IPS-18c (cell line): ENCODE results near the gene TEX14.
A peak's percentile ranks its signal among the peaks of the same experiment; 100 is the strongest.
"Not testable (repeated sequence)": the region's sequence is repeated elsewhere in the genome, so short reads cannot be mapped to it uniquely, and the experiment has no call there.

Source experiments
- H3K4me3 ChIP-seq: 2 replicates; pipeline ENCODE4 v1.7.0; 2013; ENCODE audit warnings: low read depth, mild to moderate bottlenecking, low read length, moderate library complexity; ENCODE audit not compliant: insufficient read depth
- H3K9me3 ChIP-seq: one replicate; pipeline ENCODE4 v1.6.1; 2013; ENCODE audit warnings: mild to moderate bottlenecking, low read length, moderate library complexity; ENCODE audit not compliant: control insufficient read depth, insufficient read depth

The TEX14 gene

GRCh38 chr17:58665946-58666857, 25.6 kb downstream of the TEX14 start:
- H3K9me3 ChIP-seq, result no peaks in the 10 kb centered on the region
- no peak overlapping the region for H3K4me3 ChIP-seq

DNA sequence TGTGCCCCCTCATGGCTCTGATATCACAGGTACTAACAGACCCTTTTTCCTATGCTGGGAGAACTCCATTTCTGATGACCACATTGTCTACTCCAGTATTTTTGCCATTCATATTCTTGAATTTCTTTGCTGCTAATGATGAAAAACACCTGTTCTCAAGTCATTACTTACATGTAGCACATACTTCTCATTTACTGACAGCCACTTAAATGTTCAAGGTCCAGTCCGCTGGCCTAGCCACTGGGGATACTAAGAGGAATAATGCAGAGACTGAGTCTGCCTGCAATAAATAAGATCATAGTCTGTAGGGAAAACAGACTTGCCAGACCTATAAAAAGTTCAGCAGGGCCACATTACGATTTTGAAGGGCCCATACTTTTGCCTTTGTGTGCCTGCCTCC, 27.5 kb downstream of the TEX14 start:
- Histone ChIP-seq H3K4me3 (no peak overlapping the region), H3K9me3 (no peaks in the 10 kb centered on the region)

DNA sequence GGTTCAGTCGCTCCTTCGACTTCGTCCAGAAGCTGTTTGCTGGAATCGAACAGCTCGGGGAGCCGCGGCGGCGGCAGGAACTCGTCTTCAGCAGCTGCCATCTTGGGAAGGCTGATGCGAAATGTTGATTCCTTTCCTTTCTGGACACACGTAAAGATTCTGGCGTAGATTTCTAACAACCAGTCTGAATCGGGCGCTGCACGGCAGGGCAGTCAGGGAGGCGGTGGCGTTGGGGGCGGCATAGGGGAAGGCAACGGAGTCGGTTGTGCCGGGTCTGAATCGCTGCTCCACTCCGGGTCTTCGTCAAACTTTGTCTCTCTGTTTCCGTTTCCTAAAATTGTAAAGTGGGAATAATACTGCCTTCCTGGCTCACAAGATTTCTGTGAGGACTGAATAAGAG, 30.3 kb downstream of the TEX14 start:
- H3K9me3 ChIP-seq, result no peaks in the 10 kb centered on the region
- H3K4me3 ChIP-seq, result no peak overlapping the region

DNA sequence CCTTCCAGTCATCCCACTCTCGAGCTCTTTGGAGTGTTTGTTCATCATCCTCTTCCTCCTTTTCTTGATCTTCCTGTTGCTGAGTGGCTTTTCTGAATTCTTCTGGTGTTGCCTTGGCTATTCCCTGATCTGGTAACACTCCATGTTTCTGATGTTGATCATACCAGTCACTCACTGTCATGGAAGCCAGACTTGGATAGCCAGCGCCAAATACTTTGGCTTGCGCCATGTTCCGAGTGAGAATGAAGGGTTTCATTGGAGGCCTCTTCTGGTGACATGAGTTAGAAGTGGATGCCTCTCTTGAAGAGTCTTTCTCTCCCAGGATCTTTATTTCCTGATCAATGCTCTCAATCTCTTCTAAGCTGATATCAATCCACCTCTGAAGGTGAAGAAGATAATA, 31.2 kb downstream of the TEX14 start:
- no peaks in the 10 kb centered on the region for H3K9me3 ChIP-seq
- H3K4me3 ChIP-seq, result no peak overlapping the region

GRCh38 chr17:58659714-58660084, 32.1 kb downstream of the TEX14 start:
- H3K9me3 ChIP-seq, result not testable (repeated sequence)
- H3K4me3 ChIP-seq, result peak overlapping the region; percentile 46

DNA sequence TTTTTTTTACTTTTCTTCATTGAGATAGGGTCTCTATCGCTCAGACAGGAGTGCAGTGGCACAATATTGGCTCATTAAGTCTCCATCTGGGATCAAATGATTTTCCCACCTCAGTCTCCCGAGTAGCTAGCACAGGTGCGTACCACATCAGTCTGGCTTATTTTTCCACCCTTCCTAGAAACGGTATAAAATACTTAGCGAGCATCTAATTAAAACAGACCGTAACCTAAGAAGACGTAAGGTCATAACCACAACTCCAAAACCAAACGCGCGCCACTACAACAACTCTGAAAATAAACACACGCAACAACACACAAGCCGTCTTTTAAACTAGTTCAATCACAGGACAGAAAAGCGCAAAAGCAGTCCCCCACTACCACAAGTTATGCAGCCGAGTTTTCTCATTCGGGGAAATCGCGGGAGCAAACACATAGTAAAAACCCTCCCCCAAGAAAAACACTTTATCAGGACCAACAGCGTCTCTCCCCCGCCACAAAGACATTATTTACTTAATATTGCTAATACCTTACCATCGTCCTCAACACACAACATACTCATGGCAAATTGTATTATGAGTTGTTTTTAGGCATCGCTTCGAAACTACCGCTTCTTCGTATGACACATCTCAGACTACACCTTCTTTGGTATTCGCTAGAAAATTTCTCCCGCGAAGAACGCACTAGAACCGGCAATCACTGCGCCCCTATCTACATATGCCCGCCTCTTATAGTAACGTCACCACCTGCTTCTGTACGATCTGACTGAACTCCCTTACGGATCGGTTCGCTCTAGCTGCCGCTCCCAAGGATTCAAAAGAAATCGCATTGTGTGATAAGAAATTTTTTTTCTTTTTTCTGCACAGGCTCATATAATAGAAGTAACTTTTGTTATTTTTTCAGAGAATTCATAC, 32.8 kb downstream of the TEX14 start:
- Histone ChIP-seq H3K9me3 (no peaks in the 10 kb centered on the region), H3K4me3 (peak overlapping the region; percentile 46)

GRCh38 chr17:58657962-58658803, 33.7 kb downstream of the TEX14 start:
- H3K4me3 ChIP-seq, H3K9me3 ChIP-seq: not testable (repeated sequence)

DNA sequence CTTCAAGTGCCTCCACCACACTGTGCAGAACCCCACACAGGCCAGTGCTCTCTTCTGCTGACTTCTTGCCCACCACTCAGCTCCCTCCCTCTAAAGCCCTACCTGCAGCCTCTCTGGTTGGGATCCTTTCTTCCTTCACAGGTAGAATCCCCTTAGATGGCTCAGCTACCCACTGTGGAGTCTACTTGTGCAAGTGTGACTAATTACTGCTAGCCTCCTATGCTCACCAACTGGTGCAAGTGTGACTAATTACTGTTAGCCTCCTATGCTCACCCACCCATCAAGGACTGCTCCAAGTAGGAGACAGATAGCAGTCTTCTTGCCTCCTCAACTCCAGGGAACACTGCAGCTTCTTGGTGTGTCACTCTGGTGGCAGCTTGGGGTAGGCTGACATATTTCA, 43.6 kb downstream of the TEX14 start:
- H3K9me3 ChIP-seq, result no peaks in the 10 kb centered on the region
- H3K4me3 ChIP-seq, result no peak overlapping the region

DNA sequence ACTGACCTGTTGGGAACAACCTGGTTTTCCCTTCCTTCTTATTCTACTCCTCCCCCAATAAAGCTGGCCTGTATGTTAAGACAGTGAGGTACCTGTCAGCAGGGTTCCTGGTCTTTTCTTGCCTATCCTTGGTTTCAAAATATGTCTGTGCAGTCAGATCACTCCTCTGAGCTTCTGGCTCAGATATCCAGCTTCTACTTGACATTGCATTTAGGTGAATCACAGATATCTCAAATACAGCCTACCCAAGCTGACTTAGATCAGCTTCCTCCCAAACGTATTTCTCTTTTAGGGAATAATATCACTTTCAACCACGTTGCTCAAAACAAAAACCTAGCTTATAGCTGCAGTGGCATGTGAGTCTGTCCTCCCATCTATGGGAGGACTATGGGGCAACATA, 48.7 kb downstream of the TEX14 start:
- Histone ChIP-seq H3K4me3 (no peak overlapping the region), H3K9me3 (no peaks in the 10 kb centered on the region)

DNA sequence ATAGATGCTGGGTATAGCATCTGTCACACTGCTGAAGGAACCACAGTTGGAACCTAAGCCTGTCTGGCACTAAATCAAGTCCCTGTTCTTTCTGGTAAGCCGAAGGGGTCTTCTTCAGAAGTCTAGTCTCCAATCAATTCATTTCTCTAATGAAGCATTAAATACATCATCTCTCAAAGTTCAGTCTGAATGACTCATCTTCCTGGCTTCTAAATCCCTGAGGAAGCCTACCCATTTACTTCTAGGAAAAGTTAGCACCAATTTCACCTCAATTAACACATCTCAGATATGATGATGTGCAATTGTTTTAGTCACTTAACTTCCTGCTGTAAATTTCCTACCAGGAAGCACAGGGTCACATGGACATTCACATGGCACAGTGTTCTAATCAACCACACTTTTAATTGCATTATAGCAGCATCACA, 49.9 kb downstream of the TEX14 start:
- Histone ChIP-seq H3K9me3 (no peaks in the 10 kb centered on the region), H3K4me3 (no peak overlapping the region)

GRCh38 chr17:58640202-58640601, 51.6 kb downstream of the TEX14 start:
- no peak overlapping the region for H3K4me3 ChIP-seq

GRCh38 chr17:58639681-58640080, 52.2 kb downstream of the TEX14 start:
- Histone ChIP-seq H3K9me3 (no peaks in the 10 kb centered on the region), H3K4me3 (no peak overlapping the region)

More at GRCh38 chr17:58640202-58640601, 51.6 kb downstream of the TEX14 start:
- H3K9me3 ChIP-seq, result no peaks in the 10 kb centered on the region

DNA sequence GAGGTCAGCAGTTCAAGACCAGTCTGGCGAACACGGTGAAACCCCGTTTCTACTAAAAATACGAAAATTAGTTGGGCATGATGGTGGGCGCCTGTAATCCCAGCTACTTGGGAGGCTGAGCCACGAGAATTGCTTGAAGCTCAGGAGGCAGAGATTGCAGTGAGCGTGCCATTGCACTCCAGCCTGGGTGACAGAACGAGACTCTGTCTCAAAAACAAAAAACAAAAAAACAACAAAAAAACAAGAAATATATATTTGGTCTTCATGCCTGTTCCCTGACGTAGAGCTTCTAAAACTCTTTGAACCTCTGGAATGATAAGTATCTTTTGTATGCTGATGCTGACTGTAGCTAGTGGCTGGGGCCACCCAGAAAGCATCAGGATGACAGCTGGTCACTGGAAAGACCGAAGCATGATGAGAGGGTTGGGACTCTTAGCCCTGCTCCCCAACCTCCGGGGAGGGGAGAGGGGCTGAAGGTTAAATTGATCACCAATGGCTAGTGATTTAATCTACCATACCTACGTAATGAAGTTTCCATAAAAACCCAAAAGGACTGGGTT, 54.8 kb downstream of the TEX14 start:
- H3K4me3 ChIP-seq, result no peak overlapping the region

GRCh38 chr17:58632324-58633314, 59.2 kb downstream of the TEX14 start:
- no peaks in the 10 kb centered on the region for H3K9me3 ChIP-seq
- H3K4me3 ChIP-seq, result peak overlapping the region; percentile 34; the same call in 1 of the 2 replicates

More for the DNA sequence above, 54.8 kb downstream of the TEX14 start:
- no peaks in the 10 kb centered on the region for H3K9me3 ChIP-seq

GRCh38 chr17:58631523-58632323, 60.1 kb downstream of the TEX14 start:
- Histone ChIP-seq H3K9me3 (no peaks in the 10 kb centered on the region), H3K4me3 (peak overlapping the region; percentile 34; the same call in 1 of the 2 replicates)
